ENCODE measurements around the gene CEP164.
"Not testable (repeated sequence)": the region's sequence is repeated elsewhere in the genome, so short reads cannot be mapped to it uniquely, and the experiment has no call there.

CEP164 gene

DNA sequence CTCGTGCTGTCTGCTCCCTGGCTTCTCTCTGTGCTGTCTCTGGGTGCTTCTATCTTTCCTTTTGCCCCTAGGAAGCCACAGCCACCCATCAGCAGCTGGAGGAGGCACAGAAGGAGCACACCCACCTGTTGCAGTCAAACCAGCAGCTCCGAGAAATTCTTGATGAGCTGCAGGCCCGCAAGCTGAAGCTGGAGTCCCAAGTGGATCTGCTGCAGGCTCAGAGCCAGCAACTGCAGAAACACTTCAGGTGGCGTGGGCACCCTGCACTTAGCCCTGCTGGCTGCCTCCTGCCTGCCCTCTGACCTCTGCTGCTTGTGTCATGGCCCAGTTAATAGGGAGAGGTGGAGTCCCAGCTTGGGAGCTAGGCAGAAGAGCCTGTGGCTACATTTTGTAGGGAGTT lies 67.8 kb downstream of the CEP164 start:
- DNase-seq (ENCODE audit: low spot score) = no peak

DNA sequence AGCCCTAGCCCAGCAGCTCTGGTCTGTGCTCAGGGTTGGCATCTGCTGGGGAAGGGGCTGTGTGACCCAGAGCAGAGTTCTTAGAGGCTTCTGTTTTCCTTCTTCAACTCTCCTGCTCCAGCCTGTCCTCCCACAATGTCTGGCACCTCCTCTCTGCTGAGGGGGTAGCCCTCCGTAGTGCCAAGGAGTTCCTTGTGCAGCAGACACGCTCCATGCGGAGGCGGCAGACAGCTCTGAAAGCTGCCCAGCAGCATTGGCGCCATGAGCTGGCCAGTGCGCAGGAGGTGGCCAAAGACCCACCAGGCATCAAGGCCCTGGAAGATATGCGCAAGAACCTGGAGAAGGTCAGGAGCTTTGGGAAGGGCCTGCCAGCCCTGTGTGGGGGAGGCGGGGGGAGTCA lies 69.3 kb downstream of the CEP164 start:
- no peak for DNase-seq (ENCODE audit: low spot score)

DNA sequence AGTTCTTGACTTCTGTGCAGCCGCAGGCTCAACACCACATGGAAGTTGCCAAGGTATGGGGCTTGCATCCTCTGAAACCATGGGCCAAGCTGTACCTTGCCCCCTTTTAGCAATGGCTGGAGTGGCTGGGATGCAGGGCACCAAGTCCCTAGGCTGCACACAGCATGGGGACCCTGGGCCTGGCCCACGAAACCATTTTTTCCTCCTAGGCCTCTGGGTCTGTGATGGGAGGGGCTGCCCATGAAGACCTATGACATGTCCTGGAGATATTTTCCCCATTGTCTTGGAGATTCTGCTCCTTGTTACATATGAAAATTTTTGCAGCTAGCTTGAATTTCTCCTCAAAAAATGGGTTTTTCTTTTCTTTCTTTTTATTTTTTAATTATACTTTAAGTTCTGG lies 71.0 kb downstream of the CEP164 start:
- not testable (repeated sequence) for DNase-seq (ENCODE audit: low spot score)

DNA sequence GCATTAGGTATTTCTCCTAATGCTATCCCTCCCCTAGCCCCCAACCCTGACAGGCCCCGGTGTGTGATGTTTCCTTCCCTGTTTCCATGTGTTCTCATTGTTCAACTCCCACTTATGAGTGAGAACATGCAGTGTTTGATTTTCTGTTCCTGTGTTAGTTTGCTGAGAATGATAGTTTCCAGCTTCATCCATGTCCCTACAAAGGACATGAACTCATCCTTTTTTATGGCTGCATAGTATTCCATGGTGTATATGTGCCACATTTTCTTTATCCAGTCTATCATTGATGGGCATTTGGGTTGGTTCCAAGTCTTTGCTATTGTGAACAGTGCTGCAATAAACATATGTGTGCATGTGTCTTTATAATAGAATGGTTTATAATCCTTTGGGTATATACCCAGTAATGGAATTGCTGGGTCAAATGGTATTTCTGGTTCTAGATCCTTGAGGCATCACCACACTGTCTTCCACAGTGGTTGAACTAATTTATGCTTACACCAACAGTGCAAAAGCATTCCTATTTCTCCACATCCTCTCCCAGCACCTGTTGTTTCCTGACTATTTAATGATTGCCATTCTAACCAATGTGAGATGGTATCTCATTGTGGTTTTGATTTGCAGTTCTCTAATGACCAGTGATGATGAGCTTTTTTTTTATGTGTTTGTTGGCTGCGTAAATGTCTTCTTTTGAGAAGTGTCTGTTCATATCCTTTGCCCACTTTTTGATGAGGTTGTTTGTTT lies 71.6 kb downstream of the CEP164 start:
- not testable (repeated sequence) for DNase-seq (ENCODE audit: low spot score)

DNA sequence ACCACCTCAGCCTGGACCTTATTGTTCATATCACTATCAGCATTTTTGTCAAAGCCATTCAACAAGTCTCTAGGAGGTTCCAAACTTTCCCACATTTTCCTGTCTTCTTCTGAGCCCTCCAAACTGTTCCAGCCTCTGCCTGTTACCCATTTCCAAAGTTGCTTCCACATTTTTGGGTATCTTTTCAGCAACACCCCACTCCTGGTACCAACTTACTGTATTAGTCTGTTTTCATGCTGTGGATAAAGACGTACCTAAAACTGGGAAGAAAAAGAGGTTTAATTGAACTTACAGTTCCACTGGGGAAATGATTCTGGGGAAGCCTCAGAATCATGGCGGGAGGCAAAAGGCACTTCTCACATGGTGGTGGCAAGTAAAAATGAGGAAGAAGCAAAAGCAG lies 78.2 kb downstream of the CEP164 start:
- DNase-seq (ENCODE audit: low spot score) = not testable (repeated sequence)

DNA sequence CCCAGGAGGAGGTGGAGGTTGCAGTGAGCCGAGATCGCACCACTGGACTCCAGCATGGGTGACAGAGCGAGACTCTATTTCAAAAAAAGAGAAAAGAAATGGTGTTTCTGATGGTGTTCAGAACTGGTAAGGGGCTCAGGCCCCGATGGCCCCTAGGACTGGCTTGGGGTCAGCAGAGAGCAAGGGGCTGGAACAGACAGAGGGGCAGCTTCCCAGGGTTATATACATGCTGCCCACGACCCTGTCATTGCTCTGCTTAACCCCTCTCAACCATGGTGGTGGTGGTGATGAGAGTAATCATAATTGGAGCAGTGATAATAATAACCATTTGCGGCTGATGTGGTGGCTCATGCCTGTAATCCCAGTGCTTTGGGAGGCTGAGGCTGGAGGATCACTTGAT lies 79.4 kb downstream of the CEP164 start:
- DNase-seq (ENCODE audit: low spot score) = no peak

DNA sequence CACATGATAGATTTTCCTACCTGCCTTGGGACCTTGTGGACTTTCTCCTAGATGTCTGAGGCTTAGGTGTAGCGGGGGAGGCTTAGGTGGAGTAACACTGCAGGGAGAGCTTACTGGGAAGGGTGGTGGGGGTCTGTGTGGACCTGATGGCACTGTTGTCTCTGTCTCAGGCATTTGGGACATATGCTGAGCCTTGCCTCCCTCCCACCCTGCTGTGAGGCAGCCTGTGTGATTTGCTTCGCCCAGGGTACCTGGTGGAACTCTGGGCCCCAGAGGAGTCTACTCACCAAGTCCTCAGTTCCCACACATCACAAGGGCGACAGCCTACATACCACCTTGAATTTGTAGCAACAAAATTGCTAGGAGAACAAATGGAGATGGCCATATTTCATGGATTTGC lies 80.7 kb downstream of the CEP164 start:
- DNase-seq (ENCODE audit: low spot score) = no peak

DNA sequence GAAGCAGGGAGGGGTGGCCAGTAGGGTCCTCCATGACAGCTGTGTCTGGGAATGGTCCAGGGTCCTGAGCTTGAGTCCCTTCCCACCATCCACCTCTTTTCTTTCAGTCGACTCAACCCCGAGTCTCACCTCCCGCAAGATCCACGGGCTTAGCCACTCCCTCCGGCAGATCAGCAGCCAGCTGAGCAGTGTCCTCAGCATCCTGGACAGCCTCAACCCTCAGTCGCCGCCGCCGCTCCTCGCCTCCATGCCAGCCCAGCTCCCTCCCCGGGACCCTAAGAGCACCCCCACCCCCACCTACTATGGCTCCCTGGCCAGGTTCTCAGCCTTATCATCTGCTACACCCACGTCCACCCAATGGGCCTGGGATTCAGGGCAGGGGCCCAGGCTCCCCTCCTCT lies 81.9 kb downstream of the CEP164 start:
- DNase-seq (ENCODE audit: low spot score) = no peak

DNA sequence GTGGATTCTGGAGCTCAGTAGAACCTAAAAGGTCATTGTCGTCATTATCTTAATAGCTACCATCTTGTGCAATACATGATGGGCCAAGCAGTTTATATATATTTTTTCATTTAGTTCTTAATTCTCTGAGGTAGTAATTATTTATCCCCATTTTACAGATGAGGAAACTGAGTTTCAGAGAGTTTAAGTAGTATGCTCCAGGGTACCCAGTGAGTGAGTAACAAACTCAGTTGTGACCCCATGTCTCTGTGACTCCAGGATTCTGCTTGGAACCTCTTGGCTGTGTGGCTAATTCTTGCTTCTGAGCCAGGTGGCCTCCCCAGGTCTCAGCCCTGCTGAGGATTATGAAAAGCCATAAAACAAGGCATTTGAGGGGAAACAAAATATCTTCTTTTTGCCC lies 82.6 kb downstream of the CEP164 start:
- no peak for DNase-seq (ENCODE audit: low spot score)

DNA sequence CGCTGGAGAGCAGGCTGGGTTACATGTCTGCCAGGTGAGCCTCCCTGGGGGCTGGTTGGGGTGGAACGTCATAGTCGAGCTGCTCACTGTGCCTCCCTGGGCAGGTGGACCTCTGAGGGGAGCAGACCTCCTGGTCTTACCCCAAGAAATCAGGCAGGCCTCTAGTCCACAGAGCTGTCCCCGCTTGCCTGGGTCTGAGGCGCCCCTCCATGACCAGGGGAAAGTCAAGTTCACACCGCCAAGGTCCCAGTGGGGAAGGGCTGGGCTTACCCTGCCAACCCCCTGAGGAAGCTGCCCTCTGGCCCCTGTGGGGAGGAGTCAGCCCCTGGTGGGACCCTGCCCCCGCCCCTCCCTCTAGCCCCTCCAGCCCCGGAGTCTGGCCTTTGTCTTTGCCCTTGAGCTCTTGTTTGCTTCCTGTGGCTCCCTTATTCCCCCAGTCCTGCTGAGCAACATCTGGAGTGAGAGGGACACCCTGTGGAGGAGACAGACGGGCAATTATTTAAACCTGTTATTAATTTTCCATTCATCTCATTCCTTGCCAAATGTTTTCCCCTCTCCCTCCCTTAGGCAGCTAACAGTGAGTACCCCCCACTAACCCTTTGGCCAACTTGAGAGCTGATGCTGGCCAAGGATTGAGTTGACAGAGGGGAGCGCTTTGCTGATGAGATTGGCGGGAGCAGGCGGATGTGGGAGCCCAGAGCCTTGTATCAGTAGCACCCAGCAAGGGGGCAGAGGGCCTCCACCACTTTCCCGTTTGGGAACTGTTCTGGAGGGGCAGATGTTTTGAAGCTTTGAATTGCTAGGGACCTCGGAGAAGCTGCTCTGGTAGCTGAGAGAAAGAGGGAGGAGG lies 83.4 kb downstream of the CEP164 start:
- DNase-seq (ENCODE audit: low spot score) = no peak

DNA sequence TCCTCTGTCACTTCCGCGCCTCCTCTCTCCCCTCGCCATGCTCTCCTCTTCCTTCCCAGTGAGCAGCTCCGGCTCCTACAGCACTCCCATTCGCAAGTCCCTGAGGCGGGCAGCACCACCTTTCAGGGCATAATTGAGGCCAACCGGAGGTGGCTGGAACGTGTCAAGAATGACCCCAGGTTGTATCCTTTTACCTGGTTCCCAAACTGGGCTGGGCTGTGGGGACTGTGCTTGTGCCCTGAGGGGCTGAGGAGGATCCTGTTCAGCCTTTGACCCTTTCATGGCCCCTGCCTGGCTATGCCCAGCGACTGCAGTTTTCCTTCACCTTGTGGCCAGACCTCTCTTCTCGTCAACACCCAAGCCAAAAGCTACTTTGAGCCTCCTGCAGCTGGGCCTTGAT lies 84.1 kb downstream of the CEP164 start:
- no peak for DNase-seq (ENCODE audit: low spot score)

DNA sequence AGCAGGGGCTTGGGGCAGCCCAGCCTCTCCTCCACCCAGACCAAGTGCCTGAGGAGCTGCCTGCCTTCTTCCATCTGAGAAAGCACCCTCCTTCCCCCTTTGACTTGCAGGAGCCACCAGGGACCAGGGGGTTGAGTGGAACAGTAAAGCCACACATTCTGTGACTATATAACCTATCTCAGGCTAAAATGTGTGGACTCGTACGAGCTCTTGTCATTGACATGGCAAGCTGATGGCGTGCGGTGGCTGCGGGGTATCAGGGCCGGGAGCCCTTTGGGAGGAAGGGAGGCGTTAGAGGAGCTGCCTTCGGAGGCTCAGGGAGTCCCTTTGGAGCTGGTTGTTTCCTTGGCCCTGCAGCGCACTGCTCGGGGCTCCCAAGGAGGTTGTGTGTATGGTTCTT lies 84.5 kb downstream of the CEP164 start:
- DNase-seq (ENCODE audit: low spot score) = no peak

DNA sequence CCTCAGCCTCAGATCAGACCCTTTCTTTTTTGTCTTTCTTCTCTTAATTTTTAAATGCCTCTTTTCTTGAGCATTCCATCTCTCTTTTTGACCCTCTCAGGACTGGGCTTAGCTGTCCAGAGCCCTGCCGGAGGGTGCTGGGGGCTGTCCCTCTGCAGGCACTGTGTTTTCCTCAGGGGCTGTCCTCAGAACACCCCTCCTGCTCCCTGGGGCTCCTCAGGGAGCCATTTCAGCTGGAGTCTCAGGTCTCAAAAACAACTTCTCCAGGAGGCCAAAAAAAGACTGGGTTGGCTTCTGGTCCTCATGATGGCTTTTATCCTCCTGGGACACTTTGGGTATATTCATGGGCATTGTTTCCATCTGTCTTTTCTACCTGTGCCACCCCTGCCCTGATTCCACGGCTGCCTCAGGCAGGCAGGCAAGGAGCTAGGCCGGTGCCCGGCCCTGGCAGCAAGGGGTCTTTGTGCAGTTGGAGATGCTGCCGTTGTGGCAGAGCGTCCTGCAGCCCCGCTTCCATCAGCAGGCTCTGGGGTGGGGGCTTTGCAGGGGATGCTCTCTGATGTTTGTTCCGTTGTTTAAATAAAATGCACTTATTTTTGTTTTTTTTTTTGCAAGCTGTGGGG lies 85.1 kb downstream of the CEP164 start:
- DNase-seq (ENCODE audit: low spot score) = no peak

DNA sequence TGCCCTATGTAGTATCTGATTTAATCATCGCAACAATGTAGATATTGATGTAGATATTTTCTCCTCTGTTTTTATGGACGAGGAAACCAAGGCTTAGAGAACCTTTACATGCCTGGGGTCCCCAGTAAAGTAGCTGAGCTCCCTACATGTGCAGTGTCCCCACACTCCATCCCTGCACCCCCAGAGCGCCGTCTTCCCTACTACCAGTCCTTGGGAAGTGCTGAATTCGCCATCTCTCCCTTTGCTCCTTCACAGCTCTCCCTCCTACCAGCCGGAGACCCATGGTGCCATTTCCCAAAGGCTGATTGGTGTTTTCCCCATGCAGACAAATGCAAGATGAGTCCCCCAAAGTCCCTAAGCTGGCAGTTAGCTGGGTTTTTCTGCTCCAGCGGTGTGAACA lies 86.0 kb downstream of the CEP164 start:
- DNase-seq (ENCODE audit: low spot score) = no peak

DNA sequence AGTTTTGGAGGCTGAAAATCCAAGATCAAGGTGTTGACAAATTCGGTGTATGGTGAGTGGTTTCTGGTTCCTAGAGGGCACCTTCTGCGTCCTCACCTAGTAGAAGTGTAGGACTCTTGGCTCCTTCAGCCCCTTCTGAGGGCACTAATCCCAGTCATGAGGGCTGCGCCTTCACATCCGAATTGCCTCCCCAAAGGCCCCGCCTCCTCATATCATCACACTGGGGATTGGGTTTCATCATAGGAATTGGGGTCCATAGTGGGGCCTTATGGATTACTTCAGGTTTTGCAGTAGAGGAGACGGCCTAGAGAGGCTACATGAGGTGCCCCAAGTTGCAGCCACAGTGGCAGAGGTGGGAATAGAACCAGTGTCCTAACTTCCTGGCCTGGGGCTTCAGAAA lies 87.1 kb downstream of the CEP164 start:
- DNase-seq (ENCODE audit: low spot score) = no peak

DNA sequence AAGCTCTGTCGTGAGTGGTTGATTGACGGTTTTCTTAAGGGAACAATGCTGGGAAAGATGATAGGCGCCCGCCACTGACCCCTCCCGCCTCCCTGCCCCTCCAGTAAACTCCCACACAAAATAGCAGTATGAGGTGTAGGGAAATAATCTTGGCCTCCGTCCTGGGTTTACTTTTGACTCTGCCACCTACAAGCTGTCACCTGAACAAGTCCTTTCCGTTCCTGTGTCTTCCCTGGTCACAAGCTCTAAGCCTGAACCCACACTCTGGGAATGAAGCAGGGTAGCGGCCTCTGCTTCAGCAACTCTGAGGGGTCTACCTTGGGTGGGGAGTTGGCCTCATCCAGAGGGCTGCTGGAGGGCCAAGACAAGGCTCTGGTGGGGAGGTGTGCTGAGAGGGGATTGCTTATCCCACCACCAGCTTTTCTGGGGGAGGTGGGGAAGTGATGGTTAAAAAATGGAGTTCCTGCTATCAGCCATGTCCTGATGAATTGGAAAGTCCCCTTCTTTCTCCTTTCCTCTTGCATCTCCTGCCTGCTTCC lies 87.8 kb downstream of the CEP164 start:
- DNase-seq (ENCODE audit: low spot score) = no peak

DNA sequence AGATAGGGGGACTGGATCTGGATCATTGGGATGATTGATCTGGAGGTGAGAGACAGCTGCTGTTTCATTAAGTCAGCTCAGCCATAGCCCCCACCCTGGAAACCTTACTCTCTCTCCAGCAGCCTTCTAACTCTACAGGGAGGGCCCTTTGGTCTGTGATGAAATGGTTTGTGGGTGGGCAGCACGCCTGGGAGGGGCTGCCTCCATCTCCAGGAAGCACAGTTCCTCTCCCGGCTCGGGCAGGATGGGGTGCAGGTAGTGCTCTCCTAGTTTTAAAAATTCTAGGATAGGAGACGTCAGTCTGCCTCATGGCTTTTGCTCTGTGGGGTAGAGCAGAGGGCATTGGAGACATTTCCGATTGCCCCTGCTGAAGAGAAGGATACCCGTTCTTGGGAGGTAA lies 89.7 kb downstream of the CEP164 start:
- DNase-seq (ENCODE audit: low spot score) = no peak

DNA sequence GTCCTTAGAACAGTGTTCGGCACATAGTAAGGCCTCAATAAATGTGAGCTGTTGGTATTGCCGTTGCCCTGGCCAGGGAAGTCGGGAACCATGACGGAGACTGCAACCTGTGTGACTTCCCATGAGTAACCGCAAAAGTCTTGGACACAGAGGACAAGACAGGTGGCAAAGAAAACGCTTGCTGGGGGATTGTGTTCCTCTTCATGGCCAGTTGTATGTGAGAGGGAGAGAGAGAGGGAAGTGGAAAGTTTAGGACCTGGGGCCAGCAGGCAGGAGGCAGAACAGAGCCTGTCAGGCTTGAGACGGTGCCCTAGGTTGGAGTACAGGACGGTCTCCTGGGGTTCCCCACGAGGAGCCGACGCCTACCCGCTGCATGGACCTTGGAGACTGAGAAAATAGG lies 90.2 kb downstream of the CEP164 start:
- no peak for DNase-seq (ENCODE audit: low spot score)

DNA sequence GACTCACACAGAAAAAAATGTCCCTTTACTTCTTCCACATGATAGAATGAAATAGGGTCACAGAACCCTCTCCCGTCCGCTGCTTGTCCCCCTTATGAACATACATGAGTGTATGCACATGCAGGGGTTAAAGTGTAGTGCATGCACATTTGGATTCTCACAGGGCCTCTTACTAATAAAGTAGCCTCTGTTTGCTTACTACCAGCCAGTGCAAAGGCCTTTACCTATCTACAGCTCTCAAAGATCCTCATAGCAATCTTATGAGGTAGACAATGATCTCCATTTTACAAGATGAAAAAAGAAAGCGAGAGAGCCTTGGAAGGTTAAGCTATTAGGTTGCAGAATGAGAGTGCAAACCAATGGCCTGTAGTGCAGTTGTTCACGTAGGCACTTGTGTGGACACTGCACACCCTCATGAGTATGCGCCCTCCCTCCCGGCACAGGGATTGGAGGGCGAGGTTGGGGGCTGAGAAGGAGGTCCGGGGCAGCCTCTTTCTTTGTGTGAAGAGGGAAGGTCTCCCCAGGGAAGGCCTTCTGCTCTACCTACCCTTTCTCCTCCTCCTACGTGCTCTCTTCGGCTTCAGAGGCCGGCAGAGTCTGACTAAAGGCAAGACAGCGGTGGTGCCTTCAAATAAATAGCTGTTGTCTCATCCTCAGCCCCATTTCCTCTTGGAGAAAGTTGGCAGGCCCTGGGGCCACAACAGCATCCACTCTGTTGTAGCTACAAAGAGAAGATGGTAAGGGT lies 91.3 kb downstream of the CEP164 start:
- no peak for DNase-seq (ENCODE audit: low spot score)

DNA sequence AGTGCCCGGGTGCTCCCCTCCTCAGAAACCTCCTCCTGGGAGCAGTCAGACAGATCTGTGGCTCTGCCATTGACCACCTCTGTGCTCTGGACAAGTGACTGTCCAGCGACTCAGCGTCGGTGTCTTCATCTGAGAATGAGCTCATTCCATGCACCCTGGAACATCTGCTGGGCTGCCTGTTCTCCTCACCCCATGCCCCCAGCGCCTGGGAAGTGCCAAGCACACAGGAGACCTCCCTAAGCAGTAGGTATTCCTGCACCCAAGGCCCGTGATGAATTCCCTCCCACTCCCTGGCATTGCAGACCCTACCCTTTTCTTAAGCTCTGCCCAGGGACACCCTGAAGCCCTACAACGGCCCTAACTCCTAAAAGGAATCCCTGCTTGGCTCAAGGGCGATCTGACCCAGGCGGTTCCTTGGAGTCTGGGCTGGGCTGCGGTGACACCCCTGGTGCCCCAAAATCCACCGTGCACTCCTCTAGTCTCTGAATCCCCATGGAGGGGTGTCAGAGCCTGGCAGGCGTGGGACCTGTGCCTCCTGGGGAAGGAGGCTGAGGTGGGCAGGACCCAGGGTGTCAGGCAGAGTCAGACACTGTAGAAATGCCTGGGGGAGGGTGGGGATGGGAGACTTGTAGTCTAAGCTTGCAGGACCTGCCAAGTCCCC lies 92.0 kb downstream of the CEP164 start:
- no peak for DNase-seq (ENCODE audit: low spot score)

DNA sequence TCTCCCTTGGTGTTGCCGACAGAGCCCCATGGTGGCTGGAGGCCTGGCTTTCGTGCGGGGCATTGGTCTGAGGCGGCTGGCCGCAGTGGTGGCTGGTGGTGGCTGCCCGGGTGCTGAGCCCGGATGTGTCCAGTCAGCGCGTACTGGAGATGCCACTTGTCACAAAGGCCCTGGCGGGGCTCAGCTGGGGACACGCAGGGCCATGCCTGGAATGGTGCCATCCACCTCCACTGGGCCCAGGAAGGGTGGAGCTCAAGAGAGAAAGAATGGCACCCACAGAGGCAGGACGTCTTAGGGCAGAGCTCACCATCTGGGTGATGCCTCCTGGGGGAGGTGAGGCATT lies 92.5 kb downstream of the CEP164 start:
- no peak for DNase-seq (ENCODE audit: low spot score)

DNA sequence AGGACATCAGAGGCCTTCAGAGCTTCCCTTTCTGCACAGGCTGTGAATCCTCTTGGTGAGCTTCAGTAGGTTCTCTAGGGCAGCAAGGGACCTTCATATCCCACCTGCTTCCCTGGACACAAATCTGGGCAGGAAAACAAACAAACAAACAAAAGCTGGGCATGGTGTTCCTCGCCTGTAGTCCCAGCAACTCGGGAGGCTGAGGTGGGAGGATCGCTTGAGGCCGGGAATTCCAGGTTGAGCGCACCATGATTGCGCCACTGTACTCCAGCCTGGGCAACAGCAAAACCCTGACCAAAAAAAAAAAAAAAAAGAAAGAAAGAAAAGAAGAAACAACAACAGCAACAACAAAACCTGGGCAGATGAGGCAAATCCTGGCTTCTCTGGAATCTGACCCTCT lies 92.9 kb downstream of the CEP164 start:
- no peak for DNase-seq (ENCODE audit: low spot score)
